Adrenal gland (tissue), 5 donors: ENCODE results near the gene ABLIM1.

ENCODE experiments used
- POLR2A ChIP-seq, 2 donors: fragments of 450-650 bp; IDR thresholded peaks; one replicate each; pipeline ENCODE4 v1.6.1; 2017; ENCODE audit warnings: antibody characterized with exemption in 2 of 2, mild to moderate bottlenecking in 2 of 2, moderate library complexity in 1 of 2
- TF ChIP-seq, protein P1 (sequence below), 6 experiments: fragments of 450-650 bp in 4 of 6; fragments of 200-600 bp in 2 of 6; sonication (generic) in 1 of 6; IDR thresholded peaks; 1 replicate in 5 of 6; 2 replicates in 1 of 6; pipeline versions ENCODE4 v1.5.1 to v1.8.0; 2016 to 2021; ENCODE audit warnings: antibody characterized with exemption in 6 of 6, mild to moderate bottlenecking in 2 of 6, moderate library complexity in 1 of 6
- donor health status: DM: no; HTN: no; CAD: no.

DNA sequence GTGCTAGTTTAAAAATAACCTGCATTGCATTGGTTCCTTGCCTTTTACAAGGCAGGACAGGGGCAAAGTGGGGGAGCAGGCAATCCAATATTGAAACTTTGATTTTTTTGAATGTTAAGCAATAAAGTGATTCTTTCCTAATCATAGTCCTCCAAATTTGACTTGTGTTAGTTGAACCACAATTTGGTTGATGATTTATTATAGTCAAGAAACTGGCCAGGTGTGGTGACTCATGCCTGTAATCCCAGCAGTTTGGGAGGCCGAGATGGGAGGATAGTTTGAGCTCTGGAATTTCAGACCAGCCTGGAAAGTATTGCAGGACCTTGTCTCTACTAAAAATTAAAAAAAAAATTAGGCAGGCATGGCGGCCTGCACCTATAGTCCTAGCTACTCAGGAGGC is 27.9 kb upstream of the ABLIM1 start:
- TF ChIP-seq, protein P1, sequence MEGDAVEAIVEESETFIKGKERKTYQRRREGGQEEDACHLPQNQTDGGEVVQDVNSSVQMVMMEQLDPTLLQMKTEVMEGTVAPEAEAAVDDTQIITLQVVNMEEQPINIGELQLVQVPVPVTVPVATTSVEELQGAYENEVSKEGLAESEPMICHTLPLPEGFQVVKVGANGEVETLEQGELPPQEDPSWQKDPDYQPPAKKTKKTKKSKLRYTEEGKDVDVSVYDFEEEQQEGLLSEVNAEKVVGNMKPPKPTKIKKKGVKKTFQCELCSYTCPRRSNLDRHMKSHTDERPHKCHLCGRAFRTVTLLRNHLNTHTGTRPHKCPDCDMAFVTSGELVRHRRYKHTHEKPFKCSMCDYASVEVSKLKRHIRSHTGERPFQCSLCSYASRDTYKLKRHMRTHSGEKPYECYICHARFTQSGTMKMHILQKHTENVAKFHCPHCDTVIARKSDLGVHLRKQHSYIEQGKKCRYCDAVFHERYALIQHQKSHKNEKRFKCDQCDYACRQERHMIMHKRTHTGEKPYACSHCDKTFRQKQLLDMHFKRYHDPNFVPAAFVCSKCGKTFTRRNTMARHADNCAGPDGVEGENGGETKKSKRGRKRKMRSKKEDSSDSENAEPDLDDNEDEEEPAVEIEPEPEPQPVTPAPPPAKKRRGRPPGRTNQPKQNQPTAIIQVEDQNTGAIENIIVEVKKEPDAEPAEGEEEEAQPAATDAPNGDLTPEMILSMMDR (IDR thresholded peaks at IDR 0.05), result no peak
- TF ChIP-seq POLR2A (IDR thresholded peaks at IDR 0.05), result no peak
